Naive B cell (primary cell): Measurements from ENCODE around the gene CDK14. TPM values are rescaled to one million over a fixed set of nuclear protein-coding genes. Genes with fewer than 3 reads are reported as not detected.

Source experiments
- ATAC-seq, 2 donors: fragments of 150-1000 bp; cut with Tn5 transposase; 2 replicates each; pipeline ENCODE4 v1.10.0; 2021; ENCODE audit warnings: low read depth in 2 of 2, mild to moderate bottlenecking in 2 of 2, moderate library complexity in 2 of 2
- DNase-seq: peaks from one replicate; pipeline ENCODE4 v3.0.0; 2022
- H3K27ac Mint-ChIP-seq, 6 donors: one replicate each; pipeline ENCODE4 v1.8.0; 2020 to 2022; ENCODE audit warnings: mild to moderate bottlenecking in 6 of 6, mixed read lengths in 6 of 6, moderate library complexity in 5 of 6, inconsistent platforms in 2 of 6
- H3K27me3 Mint-ChIP-seq, 3 donors: one replicate each; pipeline ENCODE4 v1.8.0; 2021 to 2022; ENCODE audit warnings: mixed read lengths in 3 of 3, mild to moderate bottlenecking in 1 of 3
- H3K36me3 Mint-ChIP-seq, 2 donors: one replicate each; pipeline ENCODE4 v1.8.0; 2020 to 2022; ENCODE audit warnings: mixed read lengths in 2 of 2, inconsistent platforms in 1 of 2, mild to moderate bottlenecking in 1 of 2
- H3K4me1 Mint-ChIP-seq, 3 donors: one replicate each; pipeline ENCODE4 v1.8.0; 2020 to 2022; ENCODE audit warnings: mixed read lengths in 3 of 3, inconsistent platforms in 1 of 3, mild to moderate bottlenecking in 1 of 3, moderate library complexity in 1 of 3
- H3K4me3 Mint-ChIP-seq, 8 donors: one replicate each; pipeline ENCODE4 v1.8.0; 2020 to 2022; ENCODE audit warnings: mild to moderate bottlenecking in 8 of 8, mixed read lengths in 8 of 8, moderate library complexity in 8 of 8, inconsistent platforms in 2 of 8
- H3K9me3 Mint-ChIP-seq, 7 donors: one replicate each; pipeline ENCODE4 v1.8.0; 2020 to 2022; ENCODE audit warnings: mixed read lengths in 7 of 7, mild to moderate bottlenecking in 5 of 7, inconsistent platforms in 2 of 7, moderate library complexity in 1 of 7
- polyA plus RNA-seq, 6 donors: library from polyadenylated mRNA; unstranded; fragments of 300-500 nt; fragmentation: Illumina TruSeq; gene quantifications; one replicate each; pipeline ENCODE4 v1.2.3, GENCODE V29; 2021; ENCODE audit warnings: low read depth in 6 of 6

Gene CDK14
- polyA plus RNA-seq, 6 donors from 2014 or later: 22.8 to 55.5 (median 42.3) TPM

- peaks cover 50 to 72% (median 59%) of the 10 kb centered on the region in 3 donors for H3K4me1 Mint-ChIP-seq
- ATAC-seq: no peak
- peaks cover 0 to 2% (median 0%) of the 10 kb centered on the region in 7 donors for H3K9me3 Mint-ChIP-seq
- DNase-seq: no peak
- no peaks in the 10 kb centered on the region for H3K27me3 Mint-ChIP-seq
- peaks cover 0 to 5% of the 10 kb centered on the region in 2 donors for H3K36me3 Mint-ChIP-seq
- peak overlapping the region in 4 of 6 donors; percentile 1 to 90 (median 24) for H3K27ac Mint-ChIP-seq
- peak overlapping the region in 2 of 8 donors; percentile 0 to 12 for H3K4me3 Mint-ChIP-seq
Observed at GRCh38 chr7:90706072-90706716, 110.1 kb downstream of the CDK14 start.

- Mint-ChIP-seq H3K36me3 (peaks cover 0 to 8% of the 10 kb centered on the region in 2 donors), H3K4me3 (peak overlapping the region; percentile 73 to 93 (median 89)), H3K27ac (peak overlapping the region in 5 of 6 donors; percentile 85 to 96 (median 88)), H3K9me3 (no peaks in the 10 kb centered on the region), H3K27me3 (no peaks in the 10 kb centered on the region), H3K4me1 (peaks cover 65 to 92% (median 72%) of the 10 kb centered on the region in 3 donors)
- DNase-seq (peak; percentile 67), ATAC-seq (peak; percentile 63 to 64)
Observed at GRCh38 chr7:90708841-90709317, 112.8 kb downstream of the CDK14 start.

DNA sequence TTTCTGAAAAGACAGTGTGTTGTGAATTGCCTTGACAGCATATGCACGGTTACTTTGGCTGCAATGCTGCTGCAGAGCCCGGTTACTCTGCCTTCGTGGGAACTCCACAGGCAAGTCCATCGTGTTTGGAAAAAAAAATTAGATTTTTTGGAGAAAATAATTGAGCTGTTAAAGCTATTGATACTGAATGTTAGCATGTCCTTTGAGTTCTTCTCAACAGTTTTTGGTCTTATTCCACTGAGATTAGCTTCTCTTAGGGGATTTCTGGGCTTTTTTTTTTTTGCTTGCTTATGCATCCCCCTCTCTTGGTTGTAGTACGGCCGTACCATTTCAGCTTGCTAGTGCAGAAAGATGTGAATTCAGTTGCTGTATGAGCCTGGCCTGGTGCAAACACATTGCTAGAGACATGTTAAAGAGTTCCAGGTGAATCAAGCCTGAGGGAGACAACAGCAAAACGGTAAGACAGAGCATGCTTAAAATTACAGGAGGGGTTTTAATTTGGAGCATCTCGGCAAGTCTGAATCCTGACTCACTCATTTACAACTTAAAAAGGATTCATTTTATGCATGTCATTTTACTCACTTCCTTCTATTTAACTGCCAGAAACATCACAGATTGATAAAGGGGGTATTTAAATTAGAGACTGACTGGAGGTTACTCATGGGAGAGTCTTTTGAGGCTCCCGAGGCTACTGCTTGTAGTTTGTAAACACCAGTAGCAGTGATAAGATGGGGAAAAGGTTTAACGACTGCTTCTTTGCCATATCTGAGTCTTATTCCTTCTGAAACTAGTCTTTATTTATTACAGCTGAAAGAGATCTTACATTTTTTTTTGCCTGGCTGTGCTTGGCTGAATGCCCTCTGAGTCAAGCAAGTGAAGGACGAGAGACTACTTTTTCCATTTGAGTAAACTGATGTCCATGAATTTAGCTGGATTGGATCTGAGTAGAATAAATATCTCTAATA lies 113.7 kb downstream of the CDK14 start:
- DNase-seq: peak; percentile 60
- H3K27me3 Mint-ChIP-seq: no peaks in the 10 kb centered on the region
- H3K4me1 Mint-ChIP-seq: peaks cover 72 to 92% (median 77%) of the 10 kb centered on the region in 3 donors
- H3K9me3 Mint-ChIP-seq: no peaks in the 10 kb centered on the region
- H3K36me3 Mint-ChIP-seq: peaks cover 0 to 8% of the 10 kb centered on the region in 2 donors
- H3K4me3 Mint-ChIP-seq: peak overlapping the region; percentile 73 to 93 (median 89)
- ATAC-seq: peak; percentile 71 to 73
- H3K27ac Mint-ChIP-seq: peak overlapping the region; percentile 84 to 96 (median 87)

DNA sequence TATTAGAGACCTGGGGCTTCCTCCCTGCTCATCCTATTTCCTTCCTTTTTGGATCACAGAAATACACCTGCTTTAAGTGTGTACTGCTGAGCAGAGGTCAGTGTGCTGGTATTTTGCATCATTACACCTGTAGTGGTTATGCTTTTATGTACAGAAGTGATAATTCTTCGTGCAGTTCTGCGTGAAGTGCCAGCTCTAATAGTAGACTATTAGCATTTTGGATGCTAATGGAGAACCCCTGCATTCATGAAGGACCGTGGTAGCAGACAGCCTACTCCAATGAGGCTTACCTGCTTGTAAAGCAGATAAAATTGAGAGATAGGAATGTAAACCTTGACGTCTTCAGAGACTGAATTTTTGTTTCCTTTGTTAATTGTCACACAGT lies 114.3 kb downstream of the CDK14 start:
- H3K36me3 Mint-ChIP-seq: peaks cover 0 to 8% of the 10 kb centered on the region in 2 donors
- H3K4me3 Mint-ChIP-seq: peak overlapping the region; percentile 73 to 93 (median 89)
- no peak for ATAC-seq
- DNase-seq: no peak
- H3K9me3 Mint-ChIP-seq: no peaks in the 10 kb centered on the region
- peaks cover 77 to 96% (median 79%) of the 10 kb centered on the region in 3 donors for H3K4me1 Mint-ChIP-seq
- peak overlapping the region; percentile 84 to 96 (median 87) for H3K27ac Mint-ChIP-seq
- no peaks in the 10 kb centered on the region for H3K27me3 Mint-ChIP-seq

DNA sequence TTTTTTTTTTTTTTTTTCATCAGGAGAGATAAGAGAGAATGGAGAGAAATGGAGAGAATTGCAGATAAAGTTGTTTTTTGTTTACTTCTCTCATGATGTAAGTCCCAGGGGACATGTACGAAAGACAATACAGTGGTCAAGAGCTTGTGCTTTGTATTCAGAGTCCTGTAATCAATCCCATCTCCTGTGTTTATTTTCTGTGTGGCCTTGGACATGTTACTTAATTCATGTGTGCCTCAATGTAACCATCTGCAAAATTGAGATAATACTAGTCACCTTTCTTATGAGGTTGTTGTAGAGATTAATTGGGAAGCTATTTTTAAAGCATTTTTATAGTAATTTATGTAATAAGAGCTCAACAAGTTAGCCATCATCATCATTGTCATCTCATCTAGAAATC lies 117.5 kb downstream of the CDK14 start:
- ATAC-seq (no peak), DNase-seq (no peak)
- H3K9me3 Mint-ChIP-seq: no peaks in the 10 kb centered on the region
- H3K27me3 Mint-ChIP-seq: no peaks in the 10 kb centered on the region
- peaks cover 3 to 8% of the 10 kb centered on the region in 2 donors for H3K36me3 Mint-ChIP-seq
- peak overlapping the region in 3 of 8 donors; percentile 0 to 88 (median 73) for H3K4me3 Mint-ChIP-seq
- peaks cover 69 to 96% (median 74%) of the 10 kb centered on the region in 3 donors for H3K4me1 Mint-ChIP-seq
- peak overlapping the region in 4 of 6 donors; percentile 25 to 85 (median 59) for H3K27ac Mint-ChIP-seq

GRCh38 chr7:90715067-90715466 lies 118.9 kb downstream of the CDK14 start:
- DNase-seq (no peak), ATAC-seq (peak in 1 of 2 donors; percentile 32)
- H3K4me1 Mint-ChIP-seq: peaks cover 55 to 94% (median 63%) of the 10 kb centered on the region in 3 donors

DNA sequence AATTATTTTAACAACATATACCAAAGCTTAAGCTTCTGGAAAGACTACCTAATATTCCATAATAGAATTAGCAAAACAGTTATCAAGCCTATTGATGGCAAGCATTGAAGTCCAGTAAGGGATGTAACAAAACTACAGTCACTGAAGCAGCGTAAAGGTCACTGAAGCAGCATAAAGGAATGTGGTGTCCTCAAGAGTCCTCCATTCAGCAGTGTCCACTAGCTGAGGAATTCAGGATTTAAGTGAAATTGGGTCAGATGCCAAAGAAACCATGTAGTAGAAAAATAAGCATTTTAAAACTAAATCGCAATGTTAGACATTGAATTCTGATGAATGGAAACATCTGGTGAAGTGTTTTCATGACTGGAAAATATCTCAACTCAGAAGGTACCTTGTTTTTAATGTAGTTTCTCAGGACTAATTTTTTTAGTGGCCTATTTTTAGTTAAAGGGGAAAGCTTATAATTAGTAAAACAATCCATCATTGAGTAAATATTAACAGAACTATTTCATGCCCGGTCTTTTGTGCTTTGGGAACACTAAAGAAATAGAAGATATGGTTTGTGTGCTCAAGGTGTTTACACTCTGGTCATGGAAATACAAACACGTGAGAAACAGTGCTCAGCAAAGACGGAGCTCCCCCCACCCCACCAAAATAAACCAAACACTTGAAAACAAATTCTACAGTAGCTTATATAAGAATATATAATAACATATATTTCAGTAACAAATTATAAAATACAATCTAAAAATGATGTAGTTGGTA lies 121.4 kb downstream of the CDK14 start:
- Mint-ChIP-seq H3K9me3 (no peaks in the 10 kb centered on the region), H3K36me3 (peaks cover 3 to 18% of the 10 kb centered on the region in 2 donors), H3K4me3 (no peak overlapping the region), H3K4me1 (peaks cover 48 to 88% (median 58%) of the 10 kb centered on the region in 3 donors), H3K27me3 (no peaks in the 10 kb centered on the region), H3K27ac (peak overlapping the region in 3 of 6 donors; percentile 5 to 51 (median 36))
- ATAC-seq (no peak), DNase-seq (no peak)

More at GRCh38 chr7:90715067-90715466, 118.9 kb downstream of the CDK14 start:
- Mint-ChIP-seq H3K4me3 (peak overlapping the region in 7 of 8 donors; percentile 11 to 64 (median 29)), H3K27ac (peak overlapping the region; percentile 53 to 95 (median 83)), H3K27me3 (no peaks in the 10 kb centered on the region), H3K36me3 (peaks cover 3 to 8% of the 10 kb centered on the region in 2 donors), H3K9me3 (no peaks in the 10 kb centered on the region)

- Mint-ChIP-seq H3K36me3 (peaks cover 3 to 10% of the 10 kb centered on the region in 2 donors), H3K9me3 (no peaks in the 10 kb centered on the region), H3K4me1 (peaks cover 53 to 88% (median 57%) of the 10 kb centered on the region in 3 donors), H3K4me3 (no peak overlapping the region), H3K27ac (peak overlapping the region in 3 of 6 donors; percentile 53 to 62 (median 60)), H3K27me3 (no peaks in the 10 kb centered on the region)
- ATAC-seq: no peak
- no peak for DNase-seq
Observed at GRCh38 chr7:90719155-90719554, 123.0 kb downstream of the CDK14 start.

- Mint-ChIP-seq H3K27ac (peak overlapping the region in 5 of 6 donors; percentile 29 to 77 (median 59)), H3K9me3 (no peaks in the 10 kb centered on the region), H3K4me1 (peaks cover 58 to 91% (median 59%) of the 10 kb centered on the region in 3 donors), H3K27me3 (no peaks in the 10 kb centered on the region), H3K36me3 (peaks cover 5 to 10% of the 10 kb centered on the region in 2 donors), H3K4me3 (no peak overlapping the region)
- ATAC-seq: peak; percentile 60 to 69
- DNase-seq: no peak
Observed at GRCh38 chr7:90720984-90721760, 125.1 kb downstream of the CDK14 start.

- Mint-ChIP-seq H3K4me3 (no peak overlapping the region), H3K4me1 (peaks cover 58 to 91% (median 61%) of the 10 kb centered on the region in 3 donors), H3K27ac (peak overlapping the region in 5 of 6 donors; percentile 12 to 77 (median 59)), H3K36me3 (peaks cover 9 to 10% of the 10 kb centered on the region in 2 donors), H3K9me3 (no peaks in the 10 kb centered on the region), H3K27me3 (no peaks in the 10 kb centered on the region)
- ATAC-seq (no peak), DNase-seq (no peak)
Observed at GRCh38 chr7:90721869-90722431, 125.8 kb downstream of the CDK14 start.

DNA sequence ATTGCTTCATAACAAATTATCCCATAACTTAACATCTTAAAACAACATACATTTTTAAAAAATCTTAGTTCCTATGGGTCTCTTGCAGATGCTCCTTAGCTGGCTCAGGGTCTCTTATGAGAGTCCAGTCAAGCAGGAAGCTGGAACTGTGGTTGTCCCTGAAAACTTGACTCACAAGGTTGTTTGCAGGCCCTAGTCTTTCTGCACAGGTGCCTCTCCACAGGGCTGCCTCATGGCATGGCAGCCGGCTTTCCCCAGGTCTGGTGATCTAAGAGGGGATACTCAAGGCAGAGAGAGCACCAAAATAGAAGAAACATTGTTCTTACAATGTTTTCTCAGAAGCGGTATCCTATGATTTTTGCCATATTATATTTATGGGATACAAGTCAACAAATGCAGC lies 127.1 kb downstream of the CDK14 start:
- Mint-ChIP-seq H3K27ac (peak overlapping the region; percentile 22 to 82 (median 66)), H3K27me3 (no peaks in the 10 kb centered on the region), H3K4me3 (peak overlapping the region in 7 of 8 donors; percentile 33 to 79 (median 61)), H3K36me3 (peaks cover 9 to 10% of the 10 kb centered on the region in 2 donors), H3K4me1 (peaks cover 64 to 91% (median 73%) of the 10 kb centered on the region in 3 donors), H3K9me3 (no peaks in the 10 kb centered on the region)
- DNase-seq: no peak
- no peak for ATAC-seq
